ENCODE data around the gene AUH.

DNA sequence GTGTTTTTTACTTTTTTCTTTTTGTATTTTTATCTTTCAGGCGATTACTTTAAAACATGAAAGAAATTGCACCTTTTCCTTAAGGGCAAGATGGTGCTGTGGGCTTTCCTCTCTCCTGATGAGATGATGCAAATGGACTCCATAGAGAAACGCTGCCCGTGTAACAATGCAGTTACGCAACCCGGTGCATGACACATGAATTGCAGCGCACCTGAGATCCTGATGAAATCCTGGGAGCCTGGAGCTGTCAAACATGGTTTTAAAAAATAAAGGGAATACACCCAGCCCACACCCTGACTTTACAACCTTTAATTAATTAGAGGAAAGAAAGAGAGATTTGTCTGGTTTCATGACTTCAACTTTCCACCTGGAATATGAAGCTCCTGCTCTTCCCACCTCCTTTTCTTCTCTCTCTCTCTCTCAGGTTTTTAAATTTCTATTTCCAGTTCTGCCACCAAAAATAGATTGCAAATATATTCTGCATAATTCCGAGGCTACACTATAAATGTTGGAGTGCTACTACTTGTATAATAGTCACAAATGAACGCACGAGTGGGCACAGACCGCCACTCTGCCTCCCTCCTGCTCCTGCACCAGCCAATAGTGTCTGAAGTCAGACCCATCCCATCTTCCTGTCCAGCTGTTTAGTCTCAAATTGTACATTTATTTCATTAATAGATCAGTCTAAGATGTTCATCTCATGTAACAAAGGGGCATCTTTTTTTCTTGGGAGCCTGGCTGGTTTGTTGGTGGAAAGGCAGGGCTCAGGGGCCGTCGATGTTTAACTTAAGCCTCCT, 179.1 kb downstream of the AUH start:
- TF ChIP-seq GATA2 (IDR thresholded peaks at IDR 0.05; ENCODE audit: low read depth, low read length): no peak
- TF ChIP-seq GATA3 (IDR thresholded peaks at IDR 0.05; ENCODE audit: low read depth, low read length): no peak
